ENCODE data around the gene KIF18A.

DNA sequence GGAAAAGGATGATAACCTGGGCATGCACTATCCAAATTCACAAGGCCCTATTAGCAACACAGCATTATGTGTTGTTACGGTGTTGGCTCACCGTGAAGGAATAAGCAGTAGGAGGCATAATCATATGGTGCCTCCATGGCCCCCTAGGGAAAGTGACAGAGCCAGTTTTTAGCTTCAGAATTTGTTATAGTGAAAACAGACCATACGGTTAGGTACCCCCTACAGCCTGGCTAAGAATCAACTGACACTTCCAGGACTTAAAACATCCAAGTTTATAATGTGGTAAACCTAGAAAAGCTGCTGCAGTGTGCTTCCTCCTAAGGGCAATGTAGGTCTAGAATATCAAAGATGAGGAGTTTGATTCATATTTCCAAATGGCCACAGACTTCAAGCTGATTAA is 30.4 kb downstream of the KIF18A start:
- TF ChIP-seq POLR2A (IDR thresholded peaks at IDR 0.05; ENCODE audit: low read depth, low read length) (no peak), POLR2AphosphoS5 (IDR thresholded peaks at IDR 0.05; ENCODE audit: low read depth, low read length) (no peak), TAF1 (IDR thresholded peaks at IDR 0.05; ENCODE audit: borderline replicate concordance, low read depth, low read length) (no peak)
